GM18951 (cell line): ENCODE data around the gene FAXC.

Experiments
- POLR2A ChIP-seq: IDR thresholded peaks from 4 replicates; pipeline ENCODE4 v1.6.1; 2011; ENCODE audit warnings: mild to moderate bottlenecking; ENCODE audit not compliant: insufficient read length, insufficient read depth; ENCODE audit errors: extremely low read depth
- in situ Hi-C: fragments of 300-500 bp; cut with MboI; formaldehyde crosslinking; loops from one replicate; pipeline ENCODE4 v1.12.0; 2022; ENCODE audit warnings: low sequenced_read_pairs, mixed read lengths, inconsistent platforms; ENCODE audit not compliant: unreplicated experiment

The FAXC gene

GRCh38 chr6:99349171-99350141, at the start of gene FAXC:
Gene FAXC, minus strand, starts transcription at chr6:99349674. Its CDS starts 302 bp downstream, at chr6:99349372.
- no peak for TF ChIP-seq POLR2A
- in situ Hi-C loops = no loop called here

GRCh38 chr6:99397287-99397686, 47.8 kb upstream of the FAXC start:
- TF ChIP-seq POLR2A = no peak
- in situ Hi-C loops = no loop called here

- in situ Hi-C loops = no loop called here
Observed at GRCh38 chr6:99393698-99394531, 44.4 kb upstream of the FAXC start, which contains the start of gene COQ3. Gene COQ3, minus strand, starts transcription at chr6:99394195. Its CDS starts 16 bp downstream, at chr6:99394179.

GRCh38 chr6:99393366-99393697, 43.9 kb upstream of the FAXC start:
- in situ Hi-C loops = no loop called here
- TF ChIP-seq POLR2A = no peak

More at GRCh38 chr6:99393698-99394531, 44.4 kb upstream of the FAXC start, which contains the start of gene COQ3:
- peak; percentile 64 for TF ChIP-seq POLR2A

GRCh38 chr6:99390896-99391295, 41.4 kb upstream of the FAXC start:
- TF ChIP-seq POLR2A = no peak
- in situ Hi-C loops = no loop called here

- no peak for TF ChIP-seq POLR2A
- in situ Hi-C loops = no loop called here
Observed at GRCh38 chr6:99384507-99384906, 35.0 kb upstream of the FAXC start.

GRCh38 chr6:99378636-99379035, 29.2 kb upstream of the FAXC start:
- no peak for TF ChIP-seq POLR2A
- in situ Hi-C loops = no loop called here

- in situ Hi-C loops = no loop called here
Observed at GRCh38 chr6:99369533-99369932, 20.1 kb upstream of the FAXC start.

GRCh38 chr6:99366852-99367251, 17.4 kb upstream of the FAXC start:
- no peak for TF ChIP-seq POLR2A
- in situ Hi-C loops = no loop called here

More at GRCh38 chr6:99369533-99369932, 20.1 kb upstream of the FAXC start:
- TF ChIP-seq POLR2A = no peak

- no peak for TF ChIP-seq POLR2A
- in situ Hi-C loops = no loop called here
Observed at GRCh38 chr6:99364026-99364425, 14.6 kb upstream of the FAXC start.

GRCh38 chr6:99362678-99363268, 13.3 kb upstream of the FAXC start:
- in situ Hi-C loops = no loop called here
- TF ChIP-seq POLR2A = no peak

- no peak for TF ChIP-seq POLR2A
- in situ Hi-C loops = no loop called here
Observed at GRCh38 chr6:99359800-99360199, 10.3 kb upstream of the FAXC start.

- in situ Hi-C loops = no loop called here
- TF ChIP-seq POLR2A = no peak
Observed at GRCh38 chr6:99356641-99357040, 7.2 kb upstream of the FAXC start.
